ENCODE measurements around the gene GAS6.

DNA sequence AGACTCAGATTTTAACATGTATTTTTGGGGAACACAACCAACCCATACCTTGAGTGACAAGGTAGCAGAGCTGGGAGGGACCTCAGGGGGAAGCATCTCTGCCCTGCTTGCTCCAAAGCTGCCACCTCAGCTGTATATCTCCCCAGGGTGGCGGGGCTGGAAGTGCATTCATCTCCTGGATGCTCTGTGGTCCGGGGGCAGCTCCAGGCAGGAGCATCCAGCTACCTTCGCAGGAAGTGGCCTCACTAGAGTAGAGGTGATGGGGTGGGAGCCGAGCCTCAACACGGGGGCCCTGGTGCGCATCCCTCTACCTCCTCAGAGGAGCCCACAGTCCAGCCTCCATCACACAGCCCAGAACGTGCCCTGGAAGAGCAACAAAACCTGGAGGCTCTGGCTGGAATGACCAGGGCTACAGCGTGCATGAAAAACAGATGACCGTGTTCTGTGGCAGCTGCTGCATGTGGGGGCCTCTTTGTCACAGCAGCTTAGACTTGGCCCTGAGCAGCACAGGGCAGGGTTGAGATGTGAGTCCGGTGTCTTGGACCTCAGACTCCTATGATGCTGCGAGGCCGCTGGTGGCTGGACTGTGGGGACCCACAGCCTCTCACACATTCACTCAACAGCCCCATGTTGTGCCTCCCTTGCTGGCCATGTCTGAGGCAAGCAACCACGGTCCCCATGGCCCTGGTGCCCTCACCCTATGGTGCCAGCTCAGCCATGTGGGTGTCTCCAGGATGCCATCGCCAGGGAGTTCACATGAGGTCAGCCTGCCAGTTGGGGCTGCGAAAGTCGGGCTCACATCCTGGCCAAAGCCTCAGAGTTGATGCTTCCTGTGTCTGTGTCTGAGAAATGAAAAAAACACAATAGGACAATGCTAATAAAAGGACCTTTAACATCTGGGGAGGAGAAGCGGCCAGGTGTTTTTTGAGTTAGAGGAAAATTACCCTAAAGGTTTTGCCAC lies 17.1 kb upstream of the GAS6 start:
- TF ChIP-seq, protein P1, sequence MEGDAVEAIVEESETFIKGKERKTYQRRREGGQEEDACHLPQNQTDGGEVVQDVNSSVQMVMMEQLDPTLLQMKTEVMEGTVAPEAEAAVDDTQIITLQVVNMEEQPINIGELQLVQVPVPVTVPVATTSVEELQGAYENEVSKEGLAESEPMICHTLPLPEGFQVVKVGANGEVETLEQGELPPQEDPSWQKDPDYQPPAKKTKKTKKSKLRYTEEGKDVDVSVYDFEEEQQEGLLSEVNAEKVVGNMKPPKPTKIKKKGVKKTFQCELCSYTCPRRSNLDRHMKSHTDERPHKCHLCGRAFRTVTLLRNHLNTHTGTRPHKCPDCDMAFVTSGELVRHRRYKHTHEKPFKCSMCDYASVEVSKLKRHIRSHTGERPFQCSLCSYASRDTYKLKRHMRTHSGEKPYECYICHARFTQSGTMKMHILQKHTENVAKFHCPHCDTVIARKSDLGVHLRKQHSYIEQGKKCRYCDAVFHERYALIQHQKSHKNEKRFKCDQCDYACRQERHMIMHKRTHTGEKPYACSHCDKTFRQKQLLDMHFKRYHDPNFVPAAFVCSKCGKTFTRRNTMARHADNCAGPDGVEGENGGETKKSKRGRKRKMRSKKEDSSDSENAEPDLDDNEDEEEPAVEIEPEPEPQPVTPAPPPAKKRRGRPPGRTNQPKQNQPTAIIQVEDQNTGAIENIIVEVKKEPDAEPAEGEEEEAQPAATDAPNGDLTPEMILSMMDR (IDR thresholded peaks at IDR 0.05): no peak
- TF ChIP-seq POLR2A (IDR thresholded peaks at IDR 0.05): no peak

Measured in uterus (tissue), 2 donors.